ENCODE results near the gene ERCC3.

- TF ChIP-seq, protein P1, sequence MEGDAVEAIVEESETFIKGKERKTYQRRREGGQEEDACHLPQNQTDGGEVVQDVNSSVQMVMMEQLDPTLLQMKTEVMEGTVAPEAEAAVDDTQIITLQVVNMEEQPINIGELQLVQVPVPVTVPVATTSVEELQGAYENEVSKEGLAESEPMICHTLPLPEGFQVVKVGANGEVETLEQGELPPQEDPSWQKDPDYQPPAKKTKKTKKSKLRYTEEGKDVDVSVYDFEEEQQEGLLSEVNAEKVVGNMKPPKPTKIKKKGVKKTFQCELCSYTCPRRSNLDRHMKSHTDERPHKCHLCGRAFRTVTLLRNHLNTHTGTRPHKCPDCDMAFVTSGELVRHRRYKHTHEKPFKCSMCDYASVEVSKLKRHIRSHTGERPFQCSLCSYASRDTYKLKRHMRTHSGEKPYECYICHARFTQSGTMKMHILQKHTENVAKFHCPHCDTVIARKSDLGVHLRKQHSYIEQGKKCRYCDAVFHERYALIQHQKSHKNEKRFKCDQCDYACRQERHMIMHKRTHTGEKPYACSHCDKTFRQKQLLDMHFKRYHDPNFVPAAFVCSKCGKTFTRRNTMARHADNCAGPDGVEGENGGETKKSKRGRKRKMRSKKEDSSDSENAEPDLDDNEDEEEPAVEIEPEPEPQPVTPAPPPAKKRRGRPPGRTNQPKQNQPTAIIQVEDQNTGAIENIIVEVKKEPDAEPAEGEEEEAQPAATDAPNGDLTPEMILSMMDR (IDR thresholded peaks at IDR 0.05), result no peak
- no peak for TF ChIP-seq POLR2A (IDR thresholded peaks at IDR 0.05)
Measured at GRCh38 chr2:127321303-127321702, 27.4 kb upstream of the ERCC3 start.
